GM18519 (cell line): ENCODE data around the gene STAT5A.
"Not testable (repeated sequence)": the region's sequence is repeated elsewhere in the genome, so short reads cannot be mapped to it uniquely, and the experiment has no call there.

Experiments used
- ATAC-seq: cut with Tn5 transposase; IDR thresholded peaks from one replicate; pipeline ENCODE4 v1.9.1; 2021; ENCODE audit warnings: mild to moderate bottlenecking, moderate library complexity; ENCODE audit not compliant: unreplicated experiment, low FRiP score

The STAT5A gene

DNA sequence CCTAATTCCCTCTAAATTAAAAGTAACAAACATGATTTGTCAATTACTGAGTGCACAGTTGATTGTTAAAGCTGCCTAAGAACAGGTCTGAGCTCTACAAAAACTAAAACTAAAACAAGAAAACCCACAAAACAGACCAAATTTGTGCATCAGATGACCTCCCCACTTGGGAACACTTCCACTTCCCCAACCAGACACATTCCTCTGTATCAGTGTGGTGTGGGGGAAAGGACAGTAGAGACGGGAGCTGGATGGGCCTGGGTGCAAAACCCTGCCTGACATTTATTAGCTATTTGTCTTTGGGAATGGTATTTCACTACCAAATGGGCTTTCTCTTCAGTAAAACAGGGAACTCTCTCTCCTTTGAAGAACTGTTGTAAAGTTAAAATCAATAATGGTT, 70.1 kb downstream of the STAT5A start:
- no peak for ATAC-seq

DNA sequence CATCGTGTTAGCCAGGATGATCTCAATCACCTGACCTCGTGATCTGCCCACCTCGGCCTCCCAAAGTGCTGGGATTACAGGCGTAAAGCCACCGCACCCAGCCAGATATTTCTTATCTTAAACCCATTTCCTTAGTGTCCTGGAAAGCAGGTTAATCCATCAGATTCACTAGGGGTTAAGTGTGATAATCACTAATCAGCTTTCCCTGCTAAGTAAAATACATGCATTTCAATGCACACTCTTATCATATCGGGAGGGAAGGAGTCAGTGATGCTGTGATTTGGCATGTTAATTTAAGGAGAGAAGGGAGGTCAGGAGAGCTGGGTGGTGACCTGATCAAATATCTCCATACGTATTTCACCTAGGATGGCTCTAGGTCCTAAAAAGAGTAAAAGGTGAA, 70.8 kb downstream of the STAT5A start:
- no peak for ATAC-seq

DNA sequence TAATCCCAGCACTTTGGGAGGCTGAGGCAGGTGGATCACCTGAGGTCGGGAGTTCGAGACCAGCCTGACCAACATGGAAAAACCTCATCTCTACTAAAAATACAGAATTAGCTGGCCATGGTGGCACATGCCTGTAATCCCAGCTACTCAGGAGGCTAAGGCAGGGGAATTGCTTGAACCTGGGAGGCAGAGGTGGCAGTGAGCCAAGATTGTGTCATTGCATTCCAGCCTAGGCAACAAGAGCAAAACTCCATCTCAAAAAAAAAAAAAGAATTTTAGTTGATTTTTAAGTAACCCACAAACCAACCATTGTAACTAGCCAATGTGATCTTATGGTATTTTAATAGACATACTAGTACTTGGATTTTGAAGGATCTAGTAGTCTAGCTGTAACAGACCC, 72.1 kb downstream of the STAT5A start:
- ATAC-seq, result not testable (repeated sequence)
